CD14-positive monocyte (primary cell): ENCODE results near the gene CACNA1C. TPM values are rescaled to one million over a fixed set of nuclear protein-coding genes. Genes with fewer than 3 reads are reported as not detected.

Source experiments
- DNase-seq, 3 donors: peaks; one replicate each; pipeline ENCODE4 v3.0.0-alpha.2; 2011 to 2022
- H2AFZ ChIP-seq: 2 replicates; pipeline ENCODE4 v1.6.0; 2012; ENCODE audit warnings: mild to moderate bottlenecking, low read depth, low read length, inconsistent platforms; ENCODE audit not compliant: insufficient read depth, poor library complexity, severe bottlenecking
- H3K27ac ChIP-seq, 2 donors: 1 replicate in 1 of 2; 2 replicates in 1 of 2; pipeline ENCODE4 v1.5.1; 2012 to 2013; ENCODE audit warnings: low read length in 2 of 2, control low read depth in 1 of 2, inconsistent platforms in 1 of 2, low read depth in 1 of 2, mild to moderate bottlenecking in 1 of 2
- H3K27me3 ChIP-seq, 2 donors: one replicate each; pipeline versions ENCODE4 v1.6.0 to v1.6.1; 2011 to 2013; ENCODE audit warnings: low read length in 2 of 2; ENCODE audit not compliant: control insufficient read depth in 2 of 2, insufficient read depth in 2 of 2
- H3K36me3 ChIP-seq, 2 donors: replicated peaks in 1 of 2; 1 replicate in 1 of 2; 2 replicates in 1 of 2; pipeline versions ENCODE4 v1.5.1 to v1.6.1; 2012 to 2013; ENCODE audit warnings: low read length in 2 of 2, control low read depth in 1 of 2, inconsistent platforms in 1 of 2, mild to moderate bottlenecking in 1 of 2; ENCODE audit not compliant: insufficient read depth in 2 of 2, control insufficient read depth in 1 of 2
- H3K4me1 ChIP-seq, 2 donors: 1 replicate in 1 of 2; 2 replicates in 1 of 2; pipeline versions ENCODE4 v1.5.1 to v1.6.1; 2012 to 2013; ENCODE audit warnings: low read length in 2 of 2, control low read depth in 1 of 2, inconsistent platforms in 1 of 2, mild to moderate bottlenecking in 1 of 2, moderate library complexity in 1 of 2; ENCODE audit not compliant: insufficient read depth in 2 of 2, control insufficient read depth in 1 of 2
- H3K4me2 ChIP-seq: replicated peaks from 2 replicates; pipeline ENCODE3; 2012; ENCODE audit warnings: low read length, moderate library complexity, mild to moderate bottlenecking; ENCODE audit not compliant: poor library complexity, severe bottlenecking; ENCODE audit errors: extremely low read depth
- H3K4me3 ChIP-seq, 3 experiments: fragments of 200-600 bp in 1 of 3; sonication (generic) in 1 of 3; replicated peaks in 1 of 3; 1 replicate in 2 of 3; 2 replicates in 1 of 3; pipeline ENCODE4 v1.5.1; 2011 to 2013; ENCODE audit warnings: low read length in 3 of 3, mild to moderate bottlenecking in 3 of 3, control low read depth in 2 of 3, low read depth in 2 of 3, inconsistent platforms in 1 of 3, moderate library complexity in 1 of 3
- H3K79me2 ChIP-seq: 2 replicates; pipeline ENCODE4 v1.6.0; 2012; ENCODE audit warnings: mild to moderate bottlenecking, control low read depth, inconsistent platforms, low read length, moderate library complexity; ENCODE audit not compliant: insufficient read depth
- H3K9ac ChIP-seq: 2 replicates; pipeline ENCODE4 v1.6.0; 2017; ENCODE audit warnings: low read length, mild to moderate bottlenecking; ENCODE audit not compliant: insufficient read depth, poor library complexity, severe bottlenecking
- H3K9me3 ChIP-seq, 2 donors: replicated peaks in 1 of 2; 1 replicate in 1 of 2; 2 replicates in 1 of 2; pipeline versions ENCODE4 v1.5.1 to v1.6.1; 2012 to 2013; ENCODE audit warnings: low read length in 2 of 2, control low read depth in 1 of 2; ENCODE audit not compliant: control insufficient read depth in 1 of 2, insufficient read depth in 1 of 2
- H4K20me1 ChIP-seq: 2 replicates; pipeline ENCODE4 v1.6.0; 2012; ENCODE audit warnings: mild to moderate bottlenecking, low read length, control low read depth, moderate library complexity; ENCODE audit not compliant: insufficient read depth
- H3K27ac Mint-ChIP-seq, 7 donors: one replicate each; pipeline ENCODE4 v1.8.0; 2020; ENCODE audit warnings: mild to moderate bottlenecking in 7 of 7, mixed read lengths in 7 of 7, moderate library complexity in 6 of 7, inconsistent platforms in 2 of 7
- H3K27me3 Mint-ChIP-seq, 3 donors: one replicate each; pipeline ENCODE4 v1.8.0; 2021 to 2022; ENCODE audit warnings: low read depth in 3 of 3, mild to moderate bottlenecking in 3 of 3, mixed read lengths in 3 of 3, moderate library complexity in 3 of 3, inconsistent platforms in 1 of 3
- H3K36me3 Mint-ChIP-seq, 2 donors: one replicate each; pipeline ENCODE4 v1.8.0; 2020; ENCODE audit warnings: mixed read lengths in 2 of 2, inconsistent platforms in 1 of 2, mild to moderate bottlenecking in 1 of 2
- H3K4me1 Mint-ChIP-seq: one replicate; pipeline ENCODE4 v1.8.0; 2020; ENCODE audit warnings: mild to moderate bottlenecking, mixed read lengths
- H3K4me3 Mint-ChIP-seq, 2 donors: one replicate each; pipeline ENCODE4 v1.8.0; 2020; ENCODE audit warnings: mild to moderate bottlenecking in 2 of 2, mixed read lengths in 2 of 2, moderate library complexity in 1 of 2
- H3K9me3 Mint-ChIP-seq, 7 donors: one replicate each; pipeline ENCODE4 v1.8.0; 2020 to 2022; ENCODE audit warnings: mixed read lengths in 7 of 7, mild to moderate bottlenecking in 6 of 7, moderate library complexity in 6 of 7, inconsistent platforms in 2 of 7
- CTCF ChIP-seq: fragments of 200-600 bp; IDR thresholded peaks from one replicate; pipeline ENCODE4 v1.8.0; 2022; ENCODE audit warnings: antibody characterized with exemption, mild to moderate bottlenecking
- WGBS: methylation state at CpG from one replicate; pipeline ENCODE4 v1.1.5; 2013; ENCODE audit warnings: missing lambda C conversion rate; ENCODE audit not compliant: insufficient coverage; 5-methylcytosine and 5-hydroxymethylcytosine counted together
- intact Hi-C, 2 donors: fragments of 100-400 bp; cut with micrococcal nuclease; formaldehyde crosslinking; loops; one replicate each; pipeline versions ENCODE4 v1.15.0 to v1.15.1; 2023
- polyA plus RNA-seq, 3 donors: library from polyadenylated mRNA; depleted of rRNA in 1 of 3; unstranded in 2 of 3; stranded (reverse) in 1 of 3; fragments of 300-500 nt in 2 of 3; fragments of >200 nt in 1 of 3; fragmentation: Illumina TruSeq in 2 of 3; gene quantifications; 1 replicate in 2 of 3; 2 replicates in 1 of 3; pipeline ENCODE4 v1.2.3, GENCODE V29; 2012 to 2021

CACNA1C gene
- polyA plus RNA-seq, 3 donors = not detected

GRCh38 chr12:2047752-2048151 lies 5.0 kb upstream of the CACNA1C start:
- Histone ChIP-seq H2AFZ (no peak overlapping the region), H3K9me3 (peaks cover 0 to 13% of the 10 kb centered on the region in 2 donors), H3K79me2 (no peaks in the 10 kb centered on the region), H3K36me3 (no peaks in the 10 kb centered on the region), H3K27me3 (peaks cover 28 to 40% of the 10 kb centered on the region in 2 donors), H3K4me3 (no peak overlapping the region), H4K20me1 (no peaks in the 10 kb centered on the region), H3K4me2 (no peak overlapping the region), H3K9ac (no peak overlapping the region), H3K4me1 (peaks cover 0 to 3% of the 10 kb centered on the region in 2 donors), H3K27ac (no peak overlapping the region)
- H3K4me3 Mint-ChIP-seq = no peak overlapping the region
- peaks cover 23 to 40% (median 32%) of the 10 kb centered on the region in 3 donors for H3K27me3 Mint-ChIP-seq
- peaks cover 13% of the 10 kb centered on the region for H3K4me1 Mint-ChIP-seq
- no peaks in the 10 kb centered on the region for H3K36me3 Mint-ChIP-seq
- DNase-seq = no peak
- H3K27ac Mint-ChIP-seq = no peak overlapping the region
- intact Hi-C loops = no loop called here
- H3K9me3 Mint-ChIP-seq = peaks cover 0 to 11% (median 2%) of the 10 kb centered on the region in 7 donors
- WGBS = 100% methylated on average over 6 of the region's 7 CpGs
- TF ChIP-seq CTCF = no peak

GRCh38 chr12:2049604-2050540 lies 2.9 kb upstream of the CACNA1C start:
- Histone ChIP-seq H3K4me3 (no peak overlapping the region), H3K4me2 (no peak overlapping the region), H3K27me3 (peaks cover 44 to 55% of the 10 kb centered on the region in 2 donors), H3K9me3 (peaks cover 0 to 13% of the 10 kb centered on the region in 2 donors), H3K4me1 (peaks cover 3 to 13% of the 10 kb centered on the region in 2 donors), H3K9ac (no peak overlapping the region), H3K79me2 (no peaks in the 10 kb centered on the region), H2AFZ (no peak overlapping the region), H3K27ac (no peak overlapping the region), H3K36me3 (no peaks in the 10 kb centered on the region), H4K20me1 (no peaks in the 10 kb centered on the region)
- DNase-seq = no peak
- Mint-ChIP-seq H3K27me3 (peaks cover 36 to 52% (median 44%) of the 10 kb centered on the region in 3 donors), H3K9me3 (peaks cover 0 to 21% (median 2%) of the 10 kb centered on the region in 7 donors), H3K27ac (peak overlapping the region in 1 of 7 donors; percentile 77), H3K36me3 (peaks cover 0 to 2% of the 10 kb centered on the region in 2 donors), H3K4me3 (peak overlapping the region; percentile 48 to 54), H3K4me1 (peaks cover 19% of the 10 kb centered on the region)
- WGBS = no CpG with 5 or more reads among the region's 8 CpGs
- TF ChIP-seq CTCF = no peak
- intact Hi-C loops = no loop called here
